HG02885 (cell line): ENCODE data around the gene KCNIP2.
A peak's percentile ranks its signal among the peaks of the same experiment; 100 is the strongest.
"Not testable (repeated sequence)": the region's sequence is repeated elsewhere in the genome, so short reads cannot be mapped to it uniquely, and the experiment has no call there.

ENCODE experiments used
- ATAC-seq: cut with Tn5 transposase; IDR thresholded peaks from one replicate; pipeline ENCODE4 v1.9.1; 2021; ENCODE audit warnings: mild to moderate bottlenecking; ENCODE audit not compliant: unreplicated experiment, poor library complexity

Gene KCNIP2

GRCh38 chr10:101829561-101830315, 13.9 kb downstream of the KCNIP2 start:
- ATAC-seq: no peak

DNA sequence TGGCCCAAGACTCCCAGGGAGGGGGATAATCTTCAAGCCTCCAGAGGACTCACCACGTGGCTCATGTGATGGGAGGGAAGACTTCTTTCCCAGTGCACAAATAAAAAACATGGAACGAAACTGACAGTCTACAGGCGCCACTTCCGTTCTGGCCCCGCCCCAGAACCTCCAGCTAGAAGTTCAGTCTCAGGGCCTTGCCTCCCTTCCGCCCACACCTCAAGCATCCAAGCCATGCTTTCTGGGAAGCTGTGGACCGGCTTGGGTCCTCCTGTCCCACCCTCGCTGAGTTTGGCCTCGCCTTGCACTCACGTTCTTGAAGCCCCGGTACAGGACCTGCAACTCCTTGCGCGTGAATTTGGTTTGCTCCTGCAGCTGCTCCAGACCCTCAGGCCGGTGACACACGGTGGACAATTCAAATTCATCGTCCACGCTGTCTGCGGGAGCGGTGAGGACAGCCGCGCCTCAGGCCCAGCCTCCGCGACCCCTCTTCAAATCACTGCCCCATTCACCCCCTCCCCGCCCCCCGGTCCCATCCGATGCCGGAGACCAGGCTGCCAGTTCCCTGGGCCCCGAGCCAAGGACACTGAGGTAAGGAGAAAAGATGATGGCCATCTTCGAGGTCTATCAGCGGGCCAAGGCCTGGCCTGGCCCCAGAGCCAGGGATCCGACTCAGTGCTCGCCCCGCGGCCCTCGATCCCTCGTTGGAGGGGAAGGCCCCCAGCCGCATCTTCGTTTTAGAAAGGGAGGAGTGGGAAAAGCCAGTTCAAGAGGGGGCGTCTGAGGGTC, 14.6 kb downstream of the KCNIP2 start:
- no peak for ATAC-seq

- ATAC-seq: no peak
Measured at GRCh38 chr10:101827919-101828600, 15.5 kb downstream of the KCNIP2 start.

- no peak for ATAC-seq
Measured at GRCh38 chr10:101826852-101827434, 16.7 kb downstream of the KCNIP2 start.

- ATAC-seq: no peak
Measured at GRCh38 chr10:101824736-101825135, 18.9 kb downstream of the KCNIP2 start.

DNA sequence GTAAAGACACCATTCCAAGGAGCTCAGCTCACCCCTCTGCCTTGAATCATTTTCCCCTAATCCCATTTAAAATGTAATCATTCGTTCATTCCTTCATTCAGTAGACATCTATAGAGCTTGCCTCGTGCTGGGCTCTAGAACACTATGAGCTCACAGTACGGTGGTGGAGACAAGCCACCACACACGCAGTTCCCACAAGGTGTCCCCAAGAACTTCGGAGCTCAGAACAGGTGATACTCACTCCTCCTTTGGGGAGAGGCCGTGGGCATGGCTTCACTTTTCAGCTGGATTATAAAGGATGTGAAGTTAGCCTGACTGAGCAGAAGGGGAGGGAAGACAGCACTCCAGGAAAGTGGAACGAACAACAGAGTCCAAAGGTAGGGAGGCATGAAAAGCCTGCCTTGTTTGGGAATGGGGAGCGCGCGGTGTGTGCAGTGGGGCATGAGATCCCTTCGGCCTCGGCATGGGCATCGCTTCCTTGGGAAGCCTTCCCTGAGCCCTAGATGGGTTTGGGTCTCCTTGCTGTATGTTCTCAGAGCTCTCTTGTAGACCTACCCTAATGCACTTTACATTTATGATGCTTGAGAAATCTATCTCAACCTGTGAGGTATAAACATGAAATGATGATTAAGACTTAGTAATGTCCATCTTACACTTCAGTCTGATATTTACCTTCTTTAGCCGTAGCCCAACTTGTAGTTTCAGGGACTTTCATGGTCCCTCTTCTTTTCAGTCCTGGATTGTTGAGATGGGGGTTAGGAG, 24.5 kb downstream of the KCNIP2 start:
- peak; percentile 19 for ATAC-seq

GRCh38 chr10:101818119-101818871, 25.3 kb downstream of the KCNIP2 start, which contains the start of gene OGA:
Gene OGA, minus strand, starts transcription at chr10:101818444. Its CDS starts 422 bp downstream, at chr10:101818022.
- ATAC-seq: peak; percentile 86

DNA sequence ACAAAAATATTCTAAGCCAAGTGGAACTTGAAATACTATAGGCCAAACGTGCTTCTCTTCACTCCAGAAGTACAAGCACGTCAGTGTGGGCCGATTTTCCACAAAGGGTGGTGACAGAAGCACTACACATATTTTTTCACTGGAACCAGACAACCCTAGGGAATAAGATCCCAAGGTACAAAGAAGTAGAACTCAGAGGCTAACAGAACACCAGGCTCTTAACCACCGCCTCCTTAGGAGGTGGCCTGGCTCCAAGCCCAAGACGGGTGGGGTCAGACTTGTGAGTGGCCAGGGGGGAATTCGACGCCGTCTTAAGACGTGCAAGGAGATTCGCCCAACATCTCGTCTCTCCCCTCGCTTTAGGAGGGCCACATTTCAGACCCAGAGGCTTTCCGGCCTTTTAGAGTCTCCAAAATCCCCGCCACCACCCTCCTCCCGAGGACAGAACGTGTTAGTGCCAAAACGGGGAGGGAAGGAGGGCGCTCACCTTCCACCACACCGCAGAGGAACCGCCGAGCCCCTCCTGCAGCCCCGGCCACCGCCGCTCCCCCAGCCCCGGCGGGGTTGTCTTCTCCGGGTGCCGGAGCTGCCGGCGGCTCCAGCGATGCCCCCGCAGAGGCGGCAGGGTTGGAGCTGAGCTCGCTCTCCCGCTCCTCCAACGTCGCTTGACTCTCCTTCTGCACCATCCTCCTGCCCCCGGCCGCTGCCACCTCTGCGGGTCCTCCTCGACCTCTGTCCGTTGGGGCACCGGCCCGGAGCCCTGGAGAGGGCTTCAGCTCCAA, 26.1 kb downstream of the KCNIP2 start:
- no peak for ATAC-seq

DNA sequence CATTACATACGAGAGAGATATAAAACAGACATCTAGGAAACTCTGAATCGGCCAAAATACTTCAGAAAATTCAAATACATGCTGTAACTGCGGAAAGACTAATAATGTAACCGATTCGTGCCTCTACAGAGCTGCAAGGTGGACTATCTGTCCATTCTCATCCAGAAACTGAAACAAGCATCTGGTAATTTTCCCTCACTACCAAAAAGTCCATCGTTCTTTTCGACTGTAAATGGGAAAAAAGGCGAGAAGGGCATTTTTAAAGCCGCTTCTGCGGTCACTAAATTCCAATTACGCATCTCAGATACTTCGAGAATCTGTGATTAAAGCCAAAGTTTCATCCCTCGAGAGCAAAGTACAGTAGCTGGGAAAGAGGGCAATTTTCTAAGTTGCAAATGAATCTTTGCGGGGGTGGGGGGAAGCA, 26.7 kb downstream of the KCNIP2 start:
- ATAC-seq: no peak

DNA sequence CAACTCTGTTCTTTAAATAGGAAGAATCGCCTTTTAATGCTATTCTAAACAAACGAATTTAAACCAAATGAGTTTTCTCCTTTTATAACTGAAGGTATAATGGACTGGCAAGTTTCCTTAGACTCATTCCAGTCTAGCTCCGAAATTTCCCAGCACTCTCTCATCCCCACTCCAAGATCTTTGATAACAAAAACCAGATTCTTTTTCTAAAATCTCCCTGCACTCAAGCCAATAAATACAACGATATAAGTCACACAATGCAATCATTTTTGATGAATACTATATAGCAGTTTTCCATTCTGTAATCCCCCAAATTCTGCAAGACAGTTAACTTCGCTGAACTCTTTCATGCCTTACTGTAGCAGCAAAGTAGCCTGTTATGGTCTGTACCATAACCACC, 27.2 kb downstream of the KCNIP2 start:
- no peak for ATAC-seq

- no peak for ATAC-seq
Measured at GRCh38 chr10:101814466-101815071, 29.0 kb downstream of the KCNIP2 start.

DNA sequence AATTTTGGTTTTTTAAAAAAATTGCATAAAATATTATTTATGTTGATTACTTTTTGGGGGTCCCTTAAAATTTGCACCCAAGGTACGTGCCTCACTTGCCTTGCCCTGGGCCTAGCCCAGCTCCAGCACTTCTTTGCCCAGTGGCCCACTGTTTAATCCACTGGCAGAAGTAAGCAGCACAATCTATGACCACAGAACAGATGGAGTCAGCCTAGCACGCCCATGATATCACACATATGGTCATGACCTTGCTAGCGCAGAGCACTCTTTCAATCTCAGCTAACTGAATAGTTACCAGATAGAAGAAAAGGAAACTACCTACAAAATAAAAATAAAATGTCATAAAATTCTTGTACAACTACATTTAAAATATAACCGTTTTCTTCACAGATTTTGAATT, 31.0 kb downstream of the KCNIP2 start:
- ATAC-seq: no peak

DNA sequence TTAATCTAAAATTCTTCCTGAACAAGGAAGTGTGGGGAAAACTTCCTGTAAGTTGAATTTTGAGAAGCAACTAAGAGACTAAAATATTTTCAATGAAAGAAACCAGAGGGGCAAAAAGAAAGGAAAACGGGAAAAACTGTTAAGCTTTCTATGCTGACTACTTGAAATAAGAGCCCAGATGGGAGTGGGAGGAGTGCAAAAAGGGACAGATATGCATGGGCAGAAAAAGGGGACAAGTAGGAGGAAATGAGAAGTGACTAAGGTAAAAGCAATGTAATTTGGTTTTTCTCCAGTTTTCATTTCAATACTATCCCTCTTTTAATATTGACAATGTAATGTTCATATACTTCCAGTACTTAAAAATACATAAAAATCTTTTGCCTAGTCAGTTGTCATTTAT, 36.4 kb downstream of the KCNIP2 start:
- ATAC-seq: no peak

GRCh38 chr10:101803511-101803910, 40.1 kb downstream of the KCNIP2 start:
- no peak for ATAC-seq

DNA sequence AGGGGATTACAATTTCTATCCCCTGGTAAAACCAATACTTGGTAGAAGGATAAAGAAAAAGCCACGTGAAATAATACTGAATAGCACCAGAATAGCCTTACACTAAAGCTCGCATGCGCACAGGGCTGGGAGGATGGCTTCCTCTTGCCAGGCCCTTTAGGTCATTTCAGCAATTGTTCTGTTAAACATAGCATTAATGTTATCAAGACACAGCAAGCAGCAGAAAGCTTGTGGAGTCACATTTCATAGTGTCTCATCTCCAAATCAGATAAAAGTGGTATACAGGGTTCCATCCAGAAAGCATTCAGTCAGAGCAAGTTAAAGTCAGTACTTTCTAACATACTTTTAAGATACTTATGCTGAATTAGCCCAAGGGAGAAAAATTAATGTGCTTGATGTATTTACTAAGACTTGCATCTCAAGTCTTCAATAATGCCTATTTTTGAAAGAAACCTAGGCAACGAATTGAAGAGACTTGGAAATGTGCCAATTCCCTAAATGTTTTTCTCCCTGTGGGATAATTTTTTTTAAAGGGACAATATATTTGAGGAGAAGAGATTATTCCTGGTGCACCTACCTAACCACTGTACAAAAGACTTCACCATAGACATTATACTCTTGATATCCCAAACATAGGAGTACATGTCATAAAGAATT, 46.1 kb downstream of the KCNIP2 start:
- no peak for ATAC-seq

- ATAC-seq: no peak
Measured at GRCh38 chr10:101793526-101793925, 50.1 kb downstream of the KCNIP2 start.

GRCh38 chr10:101789686-101790085, 53.9 kb downstream of the KCNIP2 start:
- no peak for ATAC-seq

DNA sequence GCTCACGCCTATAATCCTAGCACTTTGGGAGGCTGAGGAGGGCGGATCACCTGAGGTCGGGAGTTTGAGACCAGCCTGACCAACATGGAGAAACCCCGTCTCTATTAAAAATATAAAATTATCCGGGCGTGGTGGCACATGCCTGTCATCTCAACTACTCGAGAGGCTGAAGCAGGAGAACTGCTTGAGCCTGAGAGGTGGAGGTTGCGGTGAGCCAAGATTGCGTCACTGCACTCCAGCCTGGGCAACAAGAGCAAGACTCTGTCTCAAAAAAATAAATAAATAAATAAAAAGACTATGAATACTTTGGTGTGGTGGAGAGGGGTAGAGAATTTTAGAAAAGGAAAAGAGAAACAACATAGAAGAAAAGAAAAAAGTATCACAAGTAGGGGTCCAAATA, 54.4 kb downstream of the KCNIP2 start:
- not testable (repeated sequence) for ATAC-seq
